Natural killer cell treated with Interleukin-12 subunit alpha and Interleukin-12 subunit beta and Interleukin-15 and Interleukin-18, amount 100 ng/mL, for 72 hours (primary cell): ENCODE measurements around the gene CFAP100. TPM values are rescaled to one million over a fixed set of nuclear protein-coding genes. Genes with fewer than 3 reads are reported as not detected.

Experiments
- ATAC-seq, 2 donors: fragments of 150-1000 bp; cut with Tn5 transposase in 1 of 2; sonication (Bioruptor Pico), chemical (Tn5 transposase) in 1 of 2; 2 replicates each; pipeline ENCODE4 v1.10.0; 2021
- DNase-seq: peaks from one replicate; pipeline ENCODE4 v3.0.0; 2022; ENCODE audit warnings: low spot score
- H3K27ac Mint-ChIP-seq, 2 donors: 1 replicate in 1 of 2; 2 replicates in 1 of 2; pipeline ENCODE4 v1.8.0; 2022; ENCODE audit warnings: mixed read lengths in 2 of 2, mild to moderate bottlenecking in 1 of 2, moderate library complexity in 1 of 2
- H3K27me3 Mint-ChIP-seq, 2 donors: 1 replicate in 1 of 2; 2 replicates in 1 of 2; pipeline ENCODE4 v1.8.0; 2022; ENCODE audit warnings: mixed read lengths in 2 of 2
- H3K36me3 Mint-ChIP-seq: one replicate; pipeline ENCODE4 v1.8.0; 2022; ENCODE audit warnings: mixed read lengths
- H3K4me1 Mint-ChIP-seq, 2 donors: 1 replicate in 1 of 2; 2 replicates in 1 of 2; pipeline ENCODE4 v1.8.0; 2022; ENCODE audit warnings: low read depth in 2 of 2, mixed read lengths in 2 of 2, mild to moderate bottlenecking in 1 of 2
- H3K4me3 Mint-ChIP-seq: one replicate; pipeline ENCODE4 v1.8.0; 2022; ENCODE audit warnings: mixed read lengths
- H3K9me3 Mint-ChIP-seq: 2 replicates; pipeline ENCODE4 v1.8.0; 2022; ENCODE audit warnings: mixed read lengths
- total RNA-seq, 2 donors: library from RNA; stranded (reverse); gene quantifications; one replicate each; pipeline ENCODE4 v1.2.3, GENCODE V29; 2022

The CFAP100 gene
- total RNA-seq, 2 donors from 2014 or later = not detected

DNA sequence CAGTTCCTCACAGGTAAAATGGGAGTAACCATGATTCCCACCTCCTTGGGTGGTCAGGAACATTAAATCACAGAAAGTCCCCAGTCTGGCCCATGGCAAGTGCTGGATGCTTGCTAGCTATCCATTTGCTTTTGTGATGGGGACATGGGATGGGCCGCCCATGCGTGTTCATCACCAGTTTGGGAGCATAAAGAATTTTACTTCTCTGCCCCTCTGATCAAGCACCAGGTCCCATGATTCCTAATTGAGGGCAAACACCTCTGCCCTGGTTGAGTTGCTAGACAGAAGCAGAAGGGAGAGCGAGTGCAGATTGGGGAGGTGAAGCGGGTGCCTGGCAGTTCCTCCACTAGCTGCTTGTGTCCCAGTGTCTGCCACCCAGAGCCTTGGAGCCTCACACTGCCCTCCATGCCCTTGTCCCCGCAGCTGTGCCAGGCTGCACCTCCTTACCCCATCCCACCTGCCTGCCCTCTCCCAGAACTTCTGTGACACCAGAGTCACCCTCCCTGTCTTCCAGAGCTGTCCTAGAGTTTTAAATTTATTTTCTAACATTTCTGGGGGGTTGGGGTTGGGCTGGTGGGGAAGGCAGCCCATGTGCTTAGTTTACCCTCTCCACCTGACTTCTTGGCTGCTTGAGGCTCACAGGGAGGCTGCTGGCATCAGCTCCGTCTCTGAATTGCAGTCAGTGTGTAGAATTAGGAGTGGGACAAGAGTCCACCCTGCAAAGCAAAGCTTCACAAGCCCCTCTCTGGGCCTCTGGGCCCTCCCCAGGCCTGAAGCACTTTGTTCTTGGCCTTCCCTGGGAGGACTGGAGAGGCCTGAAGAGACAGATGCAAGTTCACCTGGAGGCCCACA lies 18.4 kb downstream of the CFAP100 start:
- no peaks in the 10 kb centered on the region for H3K9me3 Mint-ChIP-seq
- peaks cover 25 to 34% of the 10 kb centered on the region in 2 donors for H3K27me3 Mint-ChIP-seq
- ATAC-seq (no peak), DNase-seq (no peak)
- H3K36me3 Mint-ChIP-seq = no peaks in the 10 kb centered on the region
- no peaks in the 10 kb centered on the region for H3K4me1 Mint-ChIP-seq
- no peak overlapping the region for H3K27ac Mint-ChIP-seq
- H3K4me3 Mint-ChIP-seq = no peak overlapping the region

- Mint-ChIP-seq H3K4me3 (no peak overlapping the region), H3K4me1 (no peaks in the 10 kb centered on the region), H3K36me3 (no peaks in the 10 kb centered on the region), H3K9me3 (no peaks in the 10 kb centered on the region), H3K27me3 (peaks cover 25 to 34% of the 10 kb centered on the region in 2 donors), H3K27ac (no peak overlapping the region)
- DNase-seq = no peak
- ATAC-seq = no peak
Measured at GRCh38 chr3:126413693-126414080, 19.0 kb downstream of the CFAP100 start.

DNA sequence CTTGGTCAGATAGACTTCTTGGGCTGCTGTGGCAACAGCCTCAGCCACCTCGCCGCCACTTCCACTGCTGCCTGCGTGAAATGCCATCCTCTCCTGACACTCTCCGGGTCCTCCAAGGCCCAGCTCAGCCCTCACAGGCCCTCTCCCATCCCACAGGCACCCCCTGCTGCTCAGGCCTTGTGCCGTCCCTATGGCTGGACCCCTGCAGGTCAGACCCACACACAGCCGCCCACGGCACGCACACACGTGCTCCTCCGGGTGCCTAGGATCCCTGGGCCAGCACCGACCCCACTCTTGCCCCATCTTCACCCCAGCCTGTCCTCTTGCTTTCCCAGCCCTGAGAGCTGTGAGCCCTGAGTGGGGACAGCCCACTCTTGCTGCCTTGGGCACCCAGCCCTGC lies 19.7 kb downstream of the CFAP100 start:
- Mint-ChIP-seq H3K27me3 (peaks cover 22 to 27% of the 10 kb centered on the region in 2 donors), H3K4me1 (no peaks in the 10 kb centered on the region), H3K36me3 (no peaks in the 10 kb centered on the region), H3K27ac (no peak overlapping the region), H3K9me3 (no peaks in the 10 kb centered on the region), H3K4me3 (no peak overlapping the region)
- ATAC-seq (no peak), DNase-seq (no peak)

DNA sequence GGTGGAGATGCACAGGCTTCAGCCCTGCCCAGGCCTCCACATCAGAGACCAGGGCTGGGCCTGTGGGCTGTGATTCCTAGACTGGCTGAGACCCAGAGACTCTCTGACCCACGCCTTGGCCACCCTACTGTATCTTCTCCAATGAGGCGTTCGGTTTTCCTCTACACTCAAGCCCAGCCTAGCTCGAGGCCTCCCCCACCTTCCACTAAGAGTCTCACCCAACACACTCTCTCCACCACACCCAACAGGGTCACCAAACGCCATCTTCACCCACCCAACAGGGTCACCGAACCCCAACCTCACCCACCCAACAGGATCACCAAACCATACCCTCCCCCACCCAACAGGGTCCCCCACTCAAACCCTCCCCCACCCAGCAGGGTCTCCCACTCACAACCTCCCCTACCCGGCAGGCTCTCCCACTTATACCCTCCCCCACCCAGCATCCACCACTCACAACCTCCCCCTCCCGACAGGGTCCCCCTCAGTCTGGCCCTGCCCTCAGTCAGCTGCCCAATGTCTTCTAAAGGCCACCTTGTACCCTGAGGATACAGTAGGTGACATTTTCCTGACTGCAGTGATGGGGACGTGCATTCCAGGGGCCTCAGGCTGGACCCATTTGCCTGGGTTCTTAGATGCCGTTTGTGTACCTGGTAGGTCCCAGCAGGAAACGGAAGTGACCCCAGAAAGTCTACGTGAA lies 20.4 kb downstream of the CFAP100 start:
- Mint-ChIP-seq H3K36me3 (no peaks in the 10 kb centered on the region), H3K4me1 (no peaks in the 10 kb centered on the region), H3K27ac (no peak overlapping the region), H3K27me3 (peaks cover 22 to 26% of the 10 kb centered on the region in 2 donors), H3K9me3 (no peaks in the 10 kb centered on the region), H3K4me3 (no peak overlapping the region)
- DNase-seq = no peak
- ATAC-seq = no peak

GRCh38 chr3:126415661-126416591 lies 21.2 kb downstream of the CFAP100 start:
- Mint-ChIP-seq H3K36me3 (no peaks in the 10 kb centered on the region), H3K4me3 (no peak overlapping the region), H3K4me1 (no peaks in the 10 kb centered on the region), H3K27me3 (peaks cover 18 to 19% of the 10 kb centered on the region in 2 donors), H3K27ac (no peak overlapping the region), H3K9me3 (no peaks in the 10 kb centered on the region)
- DNase-seq (no peak), ATAC-seq (no peak)

GRCh38 chr3:126416943-126417342 lies 22.2 kb downstream of the CFAP100 start:
- ATAC-seq = no peak
- H3K4me1 Mint-ChIP-seq = no peaks in the 10 kb centered on the region
- H3K27ac Mint-ChIP-seq = no peak overlapping the region
- H3K27me3 Mint-ChIP-seq = peaks cover 8% of the 10 kb centered on the region in 2 donors
- no peak for DNase-seq
- H3K9me3 Mint-ChIP-seq = no peaks in the 10 kb centered on the region
- no peaks in the 10 kb centered on the region for H3K36me3 Mint-ChIP-seq
- H3K4me3 Mint-ChIP-seq = no peak overlapping the region

DNA sequence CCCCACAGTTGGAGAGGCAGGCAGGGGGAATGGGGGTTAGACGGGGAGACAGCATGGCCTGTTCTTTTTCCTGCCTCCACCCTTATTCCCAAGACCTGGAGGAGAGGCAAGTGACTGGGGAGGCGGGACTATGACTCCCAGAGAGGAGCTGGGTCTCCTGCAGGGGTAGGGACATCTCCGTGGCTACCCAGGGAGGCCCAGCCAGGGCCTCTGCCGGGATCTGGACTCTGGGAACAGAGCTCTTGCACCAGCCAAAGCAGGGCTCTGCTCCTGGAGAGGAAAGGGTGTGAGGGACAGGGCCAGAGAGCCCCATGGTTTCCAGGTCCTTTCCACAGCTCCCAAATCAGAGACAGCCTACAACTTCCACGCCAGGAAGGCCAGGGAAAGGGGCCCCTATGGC lies 22.8 kb downstream of the CFAP100 start:
- Mint-ChIP-seq H3K27ac (no peak overlapping the region), H3K4me3 (no peak overlapping the region), H3K36me3 (no peaks in the 10 kb centered on the region), H3K9me3 (no peaks in the 10 kb centered on the region), H3K27me3 (peaks cover 3 to 6% of the 10 kb centered on the region in 2 donors), H3K4me1 (no peaks in the 10 kb centered on the region)
- DNase-seq (no peak), ATAC-seq (no peak)

- no peak overlapping the region for H3K27ac Mint-ChIP-seq
- H3K36me3 Mint-ChIP-seq = no peaks in the 10 kb centered on the region
- DNase-seq = no peak
- no peaks in the 10 kb centered on the region for H3K4me1 Mint-ChIP-seq
- no peak overlapping the region for H3K4me3 Mint-ChIP-seq
- H3K9me3 Mint-ChIP-seq = no peaks in the 10 kb centered on the region
- H3K27me3 Mint-ChIP-seq = peaks cover 0 to 6% of the 10 kb centered on the region in 2 donors
- ATAC-seq = no peak
Measured at GRCh38 chr3:126417981-126418530, 23.3 kb downstream of the CFAP100 start.

GRCh38 chr3:126418661-126419131 lies 24.0 kb downstream of the CFAP100 start:
- ATAC-seq (no peak), DNase-seq (no peak)
- Mint-ChIP-seq H3K27ac (no peak overlapping the region), H3K4me3 (no peak overlapping the region), H3K9me3 (no peaks in the 10 kb centered on the region), H3K27me3 (peaks cover 0 to 6% of the 10 kb centered on the region in 2 donors), H3K4me1 (no peaks in the 10 kb centered on the region), H3K36me3 (no peaks in the 10 kb centered on the region)

DNA sequence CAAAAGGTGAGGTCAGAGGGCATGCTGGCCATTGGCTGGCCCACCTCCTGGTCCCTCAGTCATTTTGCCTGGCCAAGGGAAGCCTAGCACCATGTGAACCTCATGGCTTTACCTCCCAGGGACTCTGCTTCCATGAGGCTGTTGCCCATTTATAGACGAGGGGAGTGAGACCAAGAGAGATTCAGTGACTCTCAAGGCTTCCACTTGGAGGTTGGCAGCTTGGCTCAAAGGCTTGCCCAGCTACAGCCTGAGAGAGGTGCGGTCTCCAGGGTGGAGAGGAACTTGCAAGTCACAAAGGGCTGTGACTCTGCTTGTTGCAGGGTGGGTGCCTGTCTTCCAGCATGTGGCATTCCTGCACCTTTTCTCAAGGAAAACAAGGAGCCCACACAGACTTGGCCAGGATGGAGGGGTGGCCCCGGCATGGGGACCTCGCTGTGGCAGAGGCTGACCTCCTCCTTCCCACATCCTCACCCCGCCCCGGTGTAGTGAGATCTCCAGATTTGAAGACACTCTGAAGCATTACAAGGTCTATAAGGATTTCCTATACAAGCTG lies 24.5 kb downstream of the CFAP100 start:
- H3K27ac Mint-ChIP-seq = no peak overlapping the region

DNA sequence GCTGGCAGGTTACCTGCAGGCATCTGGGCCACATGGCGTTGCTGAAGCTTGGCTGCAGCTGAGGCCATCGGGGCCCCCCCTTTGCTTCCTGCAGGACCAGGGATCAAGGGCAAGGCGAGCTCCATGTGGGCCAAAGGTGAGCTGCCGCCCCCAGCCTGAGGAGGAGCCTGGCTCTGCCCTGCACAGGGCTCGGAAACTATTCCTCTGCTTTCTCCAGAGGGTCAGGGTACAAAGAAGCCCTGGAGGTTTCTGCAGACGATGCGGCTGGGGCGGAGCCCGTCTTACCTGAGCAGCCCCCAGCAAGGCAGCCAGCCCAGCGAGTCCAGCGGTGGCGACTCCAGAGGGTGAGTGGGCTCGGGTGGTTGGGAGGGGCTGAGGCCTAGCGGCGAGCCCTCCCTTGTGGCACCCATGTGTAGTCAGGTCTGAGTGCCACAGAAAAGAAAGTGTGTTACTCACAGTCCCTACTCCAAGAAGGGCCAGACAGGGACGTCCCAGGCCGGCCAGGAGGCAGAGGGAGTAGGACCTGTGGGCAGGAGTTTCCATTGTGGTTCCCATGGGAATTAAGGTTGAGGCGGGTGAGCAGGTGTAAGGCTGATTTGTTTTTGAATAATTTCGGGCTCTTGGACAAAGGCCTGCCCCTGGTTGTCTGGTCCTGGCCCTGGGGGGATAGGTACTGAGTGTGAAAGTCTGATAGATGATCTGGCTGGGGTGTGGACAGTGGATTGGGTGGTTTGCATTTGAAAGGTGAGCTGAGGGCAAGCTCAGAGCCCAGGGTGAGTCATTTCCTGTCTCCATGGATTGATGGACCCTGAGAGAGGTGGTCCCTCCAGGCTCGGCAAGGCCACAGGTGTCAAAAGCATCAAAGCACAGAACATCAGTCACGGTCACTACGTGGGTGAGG lies 25.4 kb downstream of the CFAP100 start:
- ATAC-seq = no peak
- Mint-ChIP-seq H3K27me3 (peaks cover 0 to under 1% of the 10 kb centered on the region in 2 donors), H3K4me3 (no peak overlapping the region)

More for the DNA sequence above, 24.5 kb downstream of the CFAP100 start:
- peaks cover 0 to 6% of the 10 kb centered on the region in 2 donors for H3K27me3 Mint-ChIP-seq
- no peak overlapping the region for H3K4me3 Mint-ChIP-seq
- H3K9me3 Mint-ChIP-seq = no peaks in the 10 kb centered on the region
- H3K36me3 Mint-ChIP-seq = no peaks in the 10 kb centered on the region
- H3K4me1 Mint-ChIP-seq = no peaks in the 10 kb centered on the region
- no peak for ATAC-seq
- no peak for DNase-seq

DNA sequence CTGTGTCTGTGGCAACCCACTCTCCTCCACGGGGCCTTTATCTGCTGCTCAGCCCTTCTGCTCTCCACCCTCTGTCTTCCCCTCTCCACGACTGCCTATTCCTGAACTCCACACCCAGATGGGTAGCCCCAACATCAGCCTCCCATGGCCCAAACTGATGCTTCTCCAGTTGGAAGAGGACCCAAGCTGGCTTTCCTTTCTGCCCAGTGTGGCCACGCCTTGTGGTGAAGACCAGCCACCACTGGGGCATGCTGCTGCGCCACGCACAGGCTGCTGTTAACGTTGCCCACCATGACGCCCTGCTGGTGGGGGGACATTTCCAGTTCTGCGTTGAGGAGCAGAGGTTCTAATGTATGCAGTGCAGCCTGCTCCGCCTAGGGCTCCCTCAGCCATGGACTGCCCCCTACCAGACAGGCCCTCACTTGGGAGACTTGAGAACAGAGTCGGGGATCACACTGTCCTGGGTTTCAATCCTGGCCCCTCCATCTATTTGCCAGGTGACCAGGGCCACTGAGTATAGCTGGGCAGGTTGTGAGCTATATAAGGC lies 26.9 kb downstream of the CFAP100 start:
- H3K27me3 Mint-ChIP-seq = no peaks in the 10 kb centered on the region
- H3K4me1 Mint-ChIP-seq = no peaks in the 10 kb centered on the region
- DNase-seq (no peak), ATAC-seq (no peak)
- H3K9me3 Mint-ChIP-seq = peaks cover 3% of the 10 kb centered on the region
- H3K27ac Mint-ChIP-seq = no peak overlapping the region
- no peak overlapping the region for H3K4me3 Mint-ChIP-seq
- peaks cover 7% of the 10 kb centered on the region for H3K36me3 Mint-ChIP-seq

More for the DNA sequence above, 25.4 kb downstream of the CFAP100 start:
- H3K27ac Mint-ChIP-seq = no peak overlapping the region
- no peak for DNase-seq
- no peaks in the 10 kb centered on the region for H3K36me3 Mint-ChIP-seq
- H3K4me1 Mint-ChIP-seq = no peaks in the 10 kb centered on the region
- no peaks in the 10 kb centered on the region for H3K9me3 Mint-ChIP-seq
